Activated CD4-positive, alpha-beta T cell treated with anti-CD3 and anti-CD28 coated beads for 4 hours (primary cell): Measurements from ENCODE around the gene ZGRF1.
"Not testable (repeated sequence)": the region's sequence is repeated elsewhere in the genome, so short reads cannot be mapped to it uniquely, and the experiment has no call there.

ENCODE experiments used
- DNase-seq, 2 donors: peaks; one replicate each; pipeline ENCODE4 v3.0.0-alpha.2; 2020

The ZGRF1 gene

GRCh38 chr4:112554271-112554670, 82.4 kb downstream of the ZGRF1 start:
- not testable (repeated sequence) for DNase-seq

DNA sequence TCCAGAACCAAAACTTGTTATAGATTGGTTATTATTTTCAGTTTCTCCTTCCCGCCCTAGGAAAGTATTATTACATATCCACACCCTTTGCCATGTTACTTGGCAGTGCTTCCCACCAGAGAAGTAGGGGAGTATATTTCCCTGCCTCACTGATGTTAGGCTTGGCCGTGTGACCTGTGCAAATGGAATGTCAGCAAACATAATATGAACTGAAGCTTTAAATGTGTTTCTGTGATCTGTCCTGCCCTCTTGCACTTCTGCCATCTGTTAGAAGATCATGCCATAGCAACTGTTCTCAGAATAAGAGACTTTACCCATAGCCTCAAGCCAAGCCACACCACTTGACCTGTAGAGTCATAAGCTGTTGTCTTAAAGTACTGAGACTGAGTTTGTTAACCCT, 84.0 kb downstream of the ZGRF1 start:
- no peak for DNase-seq

GRCh38 chr4:112550728-112551127, 86.0 kb downstream of the ZGRF1 start:
- DNase-seq, result no peak

DNA sequence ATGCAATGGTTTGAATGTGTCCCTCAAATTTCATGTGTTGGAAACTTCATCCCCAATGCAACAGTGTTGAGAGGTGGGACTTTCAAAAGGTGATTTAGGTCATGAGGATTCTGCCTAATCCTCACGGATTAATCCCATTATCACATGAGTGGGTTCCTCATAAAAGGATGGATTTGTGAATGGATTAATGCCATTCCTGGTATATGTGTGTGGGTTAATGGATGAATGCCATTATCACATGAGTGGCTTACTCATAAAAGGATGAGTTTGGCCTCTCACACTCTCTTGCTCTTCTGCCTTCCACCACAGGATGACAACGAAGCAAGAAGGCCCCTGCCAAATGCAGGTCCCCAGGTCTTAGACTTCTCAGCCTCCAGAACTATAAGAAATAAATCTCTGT, 90.2 kb downstream of the ZGRF1 start:
- no peak for DNase-seq

DNA sequence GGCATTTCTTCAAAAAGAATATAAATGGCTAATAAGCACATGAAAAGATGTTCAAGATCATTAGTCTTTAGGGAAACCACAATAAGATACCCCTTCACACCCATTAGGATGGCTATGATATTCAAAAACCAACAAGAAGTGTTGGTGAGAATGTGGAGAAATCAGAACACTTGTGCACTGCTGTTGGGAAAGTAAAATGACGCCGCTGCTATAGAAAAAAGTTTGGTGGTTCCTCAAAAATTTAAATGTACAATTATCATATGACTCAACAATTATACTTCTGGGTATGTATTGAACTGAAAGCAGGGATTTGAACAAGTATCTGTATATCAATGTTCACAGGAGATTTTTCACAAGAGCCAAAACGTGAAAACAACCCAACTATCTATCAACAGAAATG, 91.4 kb downstream of the ZGRF1 start:
- DNase-seq, result no peak

- no peak for DNase-seq
Observed at GRCh38 chr4:112540695-112541094, 96.0 kb downstream of the ZGRF1 start.

DNA sequence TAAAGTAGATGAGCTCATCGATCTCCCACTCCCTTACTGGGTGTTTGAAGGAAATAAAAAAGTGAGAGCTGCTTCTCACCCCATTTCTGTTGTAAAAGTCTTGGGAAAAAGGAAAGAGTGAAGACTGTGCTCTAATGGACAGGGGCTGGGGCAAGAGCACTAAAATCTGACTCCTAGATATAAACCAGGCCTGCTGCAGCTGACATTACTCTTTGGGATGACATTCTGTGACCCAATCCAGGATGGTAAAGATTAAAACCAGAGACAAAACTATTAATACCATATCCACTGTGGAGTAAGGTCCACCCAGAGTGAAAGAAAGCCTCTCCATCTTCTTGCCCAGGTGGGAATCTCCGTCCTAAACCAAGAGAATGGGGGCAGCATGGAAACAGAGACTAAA, 100.6 kb downstream of the ZGRF1 start:
- DNase-seq, result no peak

DNA sequence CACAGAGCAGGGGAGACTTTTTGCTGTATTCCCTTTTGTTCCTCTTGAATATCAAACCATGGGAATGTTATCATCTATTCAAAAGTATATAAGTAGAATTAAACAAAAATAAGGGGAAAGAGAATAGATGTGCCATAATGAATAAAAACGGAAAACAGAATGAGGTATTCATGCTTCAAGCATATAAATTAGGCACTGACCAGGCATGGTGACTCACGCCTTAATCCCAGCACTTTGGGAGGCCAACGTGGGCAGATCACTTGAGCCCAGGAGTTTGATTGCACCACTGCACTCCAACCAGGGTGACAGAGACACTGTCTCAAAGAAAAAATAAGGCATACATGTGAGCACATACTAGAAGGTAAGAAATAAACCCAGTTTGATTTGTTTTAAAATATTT, 104.4 kb downstream of the ZGRF1 start:
- DNase-seq, result no peak

- DNase-seq, result no peak
Observed at GRCh38 chr4:112531146-112531545, 105.6 kb downstream of the ZGRF1 start.

DNA sequence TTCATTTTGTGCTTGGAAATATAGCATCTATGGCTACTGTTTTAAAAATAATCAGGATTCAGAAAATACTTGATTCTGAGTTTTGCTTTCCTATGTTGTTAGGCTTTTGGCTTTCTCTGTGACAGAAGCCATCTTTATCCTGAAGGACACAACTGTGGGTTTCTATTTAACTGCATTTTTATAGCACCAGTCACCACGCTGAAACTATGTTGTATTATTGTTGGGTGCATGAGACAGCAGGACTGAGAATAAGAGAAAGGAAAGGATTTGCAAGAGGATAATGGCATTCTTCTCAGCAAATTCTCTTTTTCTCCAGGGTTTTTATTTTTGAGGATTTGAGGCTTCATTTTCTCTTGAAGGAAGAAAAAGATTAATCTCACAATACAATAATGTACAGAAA, 110.6 kb downstream of the ZGRF1 start:
- DNase-seq, result no peak

- DNase-seq, result peak; percentile 69 to 73
Observed at GRCh38 chr4:112523764-112524505, 112.8 kb downstream of the ZGRF1 start.

DNA sequence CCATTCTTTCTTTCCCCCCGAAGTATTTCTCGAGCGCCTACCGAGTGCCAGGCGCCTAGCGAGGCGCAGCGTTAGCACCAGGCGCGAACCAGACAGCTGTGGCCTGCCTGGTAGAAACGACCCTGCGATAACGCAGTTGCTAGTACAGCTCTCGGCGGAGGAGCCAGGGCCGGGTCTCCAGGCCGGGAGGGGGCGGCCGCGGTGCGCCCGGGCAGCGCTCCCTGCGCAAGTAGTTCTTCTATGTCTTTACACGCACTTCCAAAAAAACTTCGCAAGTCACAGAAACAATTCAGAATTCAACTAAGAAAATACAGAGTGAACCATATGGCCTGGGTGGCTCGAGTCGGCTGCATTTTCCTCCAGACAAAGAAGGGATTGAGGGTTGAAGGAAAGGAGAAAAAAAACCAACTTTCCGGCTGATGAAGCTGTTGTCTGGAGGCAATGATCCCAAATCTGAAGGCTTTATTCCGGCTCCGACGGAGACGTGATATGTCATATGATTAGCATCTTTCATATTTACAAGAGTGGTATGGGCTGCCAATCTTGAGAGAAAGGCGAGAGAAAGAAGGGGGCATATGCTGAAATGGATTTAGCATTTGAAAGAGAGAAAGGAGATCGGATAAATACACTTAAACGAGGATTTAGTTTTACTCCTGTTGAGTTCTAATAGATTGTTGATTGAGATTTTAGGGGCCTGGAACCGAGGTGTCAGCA, 113.5 kb downstream of the ZGRF1 start:
- peak in 1 of 2 donors; percentile 42 for DNase-seq

- not testable (repeated sequence) for DNase-seq
Observed at GRCh38 chr4:112522431-112522830, 114.3 kb downstream of the ZGRF1 start.

- DNase-seq, result no peak
Observed at GRCh38 chr4:112521123-112522023, 115.3 kb downstream of the ZGRF1 start.

GRCh38 chr4:112520598-112521122, 116.0 kb downstream of the ZGRF1 start:
- no peak for DNase-seq

DNA sequence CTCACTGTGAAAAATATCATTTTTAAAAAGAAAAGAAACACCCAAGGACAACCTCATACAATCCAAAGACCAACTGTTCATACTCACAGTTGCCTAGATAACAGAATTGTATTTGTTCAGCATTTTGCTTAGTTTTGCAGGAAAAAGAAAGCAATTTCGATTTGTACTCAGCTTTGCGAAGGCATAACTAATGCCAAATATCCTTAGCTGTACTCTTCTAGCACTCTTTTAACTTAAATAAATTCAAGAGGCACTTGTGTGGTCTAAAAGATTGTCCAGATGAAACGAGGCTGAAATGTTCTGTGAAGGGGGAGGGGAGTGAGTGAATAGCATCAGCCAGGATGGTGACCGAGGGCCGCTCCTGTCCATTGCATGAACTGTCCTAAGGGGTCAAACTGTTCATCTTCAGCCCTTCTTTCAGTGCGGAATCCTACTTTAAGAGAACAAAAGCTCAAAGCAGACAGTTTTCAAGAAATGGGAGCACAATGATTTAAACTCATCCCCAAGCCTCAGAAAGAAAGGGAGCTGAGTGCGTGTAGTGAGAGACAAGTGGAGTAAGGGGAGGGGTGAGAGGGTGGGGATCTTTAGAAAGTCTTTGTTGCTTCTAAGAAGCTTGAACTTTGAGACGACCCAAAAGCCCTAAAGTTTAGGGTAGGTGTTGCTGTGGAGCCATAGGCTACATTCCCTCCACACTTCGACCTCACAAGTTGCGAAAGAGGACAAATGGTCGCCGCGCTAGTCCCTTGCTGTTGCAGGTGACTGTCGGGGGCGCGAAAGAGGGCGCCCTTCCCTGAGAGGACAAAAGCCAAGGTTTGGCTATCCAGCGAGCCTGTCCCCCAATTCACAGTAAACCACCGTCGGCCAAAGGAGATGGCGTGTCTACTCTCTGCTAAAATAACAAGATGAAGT, 116.8 kb downstream of the ZGRF1 start:
- DNase-seq, result no peak

GRCh38 chr4:112518675-112519074, 118.0 kb downstream of the ZGRF1 start:
- no peak for DNase-seq

DNA sequence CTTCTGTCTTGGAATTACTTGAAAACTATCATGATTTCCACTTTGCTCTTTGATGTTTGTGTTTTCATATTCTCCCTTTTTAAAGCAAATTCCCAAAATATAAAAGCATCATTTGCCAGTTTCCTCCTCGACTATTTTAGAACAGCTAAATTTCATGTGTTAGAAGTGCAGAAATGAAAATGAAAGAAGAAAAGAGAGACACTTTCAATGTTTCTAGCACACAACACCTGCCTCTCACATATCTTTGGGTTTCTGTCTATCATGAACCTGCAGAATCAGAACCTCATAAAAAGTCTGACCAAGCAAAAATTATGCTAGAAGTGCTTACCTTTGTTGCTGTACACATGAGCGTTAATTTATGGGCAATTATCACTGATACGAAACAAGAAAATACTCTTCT, 118.8 kb downstream of the ZGRF1 start:
- no peak for DNase-seq

DNA sequence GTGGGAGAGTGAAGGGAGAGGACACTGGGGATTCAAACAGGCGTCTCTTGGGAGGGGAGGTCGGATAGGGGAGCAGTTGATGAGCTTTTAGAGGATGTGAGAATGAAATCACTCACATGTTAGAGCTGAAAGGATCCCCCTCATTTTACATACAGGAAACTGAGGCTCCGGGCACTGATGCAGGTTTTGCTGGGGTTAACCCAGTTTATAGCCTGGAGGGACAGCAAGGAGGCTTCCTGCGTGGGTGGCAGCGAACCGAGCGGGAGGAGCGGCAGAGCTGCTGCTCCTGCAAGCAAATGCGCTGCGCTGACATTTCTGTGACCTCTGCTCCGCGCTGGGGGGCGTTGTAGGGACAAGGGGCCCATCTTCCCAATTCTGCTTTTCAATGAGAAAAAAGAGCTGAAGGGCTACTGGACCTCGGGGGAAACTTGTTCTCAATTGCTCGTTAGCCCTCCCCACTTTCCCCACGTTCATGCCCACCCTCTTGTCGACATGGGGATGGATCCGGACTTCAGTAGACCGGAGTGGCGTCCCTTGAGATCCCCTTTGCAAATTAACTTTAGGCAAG, 119.6 kb downstream of the ZGRF1 start:
- no peak for DNase-seq

DNA sequence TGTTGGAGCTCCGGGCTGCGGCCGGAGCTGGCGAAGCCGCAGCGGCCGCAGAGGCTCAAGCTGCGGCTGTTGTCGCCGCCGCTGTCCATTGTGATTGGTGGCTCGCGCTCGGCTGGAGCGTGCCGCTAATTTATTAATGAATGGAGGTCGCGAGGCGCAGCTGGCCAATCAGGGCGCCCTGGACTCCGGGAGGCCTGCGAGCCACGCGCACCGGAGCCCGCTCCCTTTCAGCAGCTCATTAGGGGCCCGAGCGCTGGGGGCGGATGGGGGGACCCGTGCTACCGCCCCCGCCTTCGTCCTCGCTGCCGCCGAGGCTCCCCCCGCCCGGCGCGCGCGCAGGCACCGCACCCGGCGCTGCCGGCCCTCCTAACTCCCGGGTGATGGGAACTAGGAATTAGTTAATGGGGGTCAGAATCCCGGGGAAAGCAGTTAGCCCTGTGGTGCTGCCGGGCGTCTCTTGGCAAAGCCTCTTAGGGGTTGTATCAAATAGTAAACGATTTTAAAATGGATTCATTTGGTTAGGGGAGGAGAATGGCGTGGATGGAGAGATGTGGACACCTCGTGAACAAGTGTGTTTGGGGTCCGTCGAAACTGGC, 120.1 kb downstream of the ZGRF1 start:
- no peak for DNase-seq

DNA sequence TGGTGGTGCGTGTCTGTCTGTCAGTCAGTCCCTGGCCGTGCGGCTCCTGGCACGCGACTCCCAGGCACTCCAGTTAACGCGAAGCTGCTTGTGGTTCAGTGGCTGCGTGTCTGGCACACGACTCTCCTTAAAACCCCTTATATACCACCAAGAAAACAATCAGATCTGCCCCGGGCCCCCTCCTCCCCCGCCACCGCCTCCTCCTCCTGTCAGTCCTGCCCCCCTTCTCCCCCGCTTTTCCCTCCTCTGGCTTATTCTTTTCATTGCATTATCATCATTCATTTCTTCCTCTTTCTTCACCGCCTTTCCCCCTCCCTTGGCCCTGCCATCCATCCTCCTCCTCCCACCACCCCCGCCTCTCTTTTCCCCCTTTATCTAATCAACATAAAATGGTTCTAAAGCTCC, 120.6 kb downstream of the ZGRF1 start, which contains the start of gene NEUROG2:
TSS of gene NEUROG2 (minus strand) at position 115 of the 405 bp plus-strand sequence. CDS start 705 bp downstream, outside the sequence.
- no peak for DNase-seq
